ENCODE measurements around the gene SSH2. TPM values are rescaled to one million over a fixed set of nuclear protein-coding genes. Genes with fewer than 3 reads are reported as not detected.
"Not testable (repeated sequence)": the region's sequence is repeated elsewhere in the genome, so short reads cannot be mapped to it uniquely, and the experiment has no call there.

SSH2 gene
- total RNA-seq, 1 donor from 2014 or later = 30.9 TPM

- DNase-seq (ENCODE audit: low read depth, low spot score) = no peak
Observed at GRCh38 chr17:29881256-29881655, 48.8 kb downstream of the SSH2 start.

DNA sequence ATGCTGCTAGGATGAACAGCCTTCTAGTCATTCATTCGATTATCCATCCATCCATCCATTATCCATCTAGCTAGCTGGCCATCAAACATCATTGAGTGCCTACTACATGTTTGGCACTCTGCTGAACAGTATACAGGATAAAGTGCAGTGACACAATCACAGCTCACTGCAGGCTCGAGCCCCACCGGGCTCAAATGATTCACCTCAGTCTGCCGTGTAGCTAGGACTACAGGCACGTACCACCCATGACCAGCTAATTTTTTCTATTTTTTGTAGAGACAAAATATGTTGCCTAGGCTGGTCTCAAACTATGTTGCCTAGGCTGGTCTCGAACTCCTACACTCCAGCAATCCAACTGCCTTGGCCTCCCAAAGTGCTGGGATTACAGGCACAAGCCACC lies 50.0 kb downstream of the SSH2 start:
- DNase-seq (ENCODE audit: low read depth, low spot score) = no peak

DNA sequence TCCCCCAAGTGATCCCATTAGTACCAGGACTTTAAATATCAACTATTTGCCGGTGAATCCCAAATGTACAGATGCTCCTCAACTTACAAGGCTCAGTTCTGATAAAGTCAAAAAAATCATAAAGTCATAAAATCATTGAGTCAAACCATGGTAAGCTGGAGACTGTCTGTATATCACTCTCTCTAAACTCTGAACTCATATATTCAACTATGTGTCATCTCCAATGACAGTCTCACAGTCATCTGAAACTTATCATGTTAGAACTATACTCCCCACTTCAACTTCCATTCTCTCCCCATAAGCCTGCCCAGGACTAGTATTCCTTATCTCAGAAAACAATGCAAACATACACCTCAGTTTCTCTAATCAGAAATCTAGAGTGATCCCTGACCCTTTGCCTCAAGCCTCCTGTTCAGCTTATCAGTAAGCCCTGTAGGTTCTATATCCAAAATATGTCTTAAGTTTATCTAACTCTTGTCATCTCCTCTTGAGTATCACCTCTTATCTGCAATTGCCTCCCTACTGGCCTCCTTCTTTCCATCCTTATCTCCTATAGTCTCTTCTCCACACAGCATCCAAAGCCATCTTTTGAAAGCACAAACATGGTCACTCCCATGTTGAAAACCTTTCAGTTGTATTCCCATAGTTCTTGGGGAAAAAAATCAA lies 55.0 kb downstream of the SSH2 start:
- DNase-seq (ENCODE audit: low read depth, low spot score) = no peak

- not testable (repeated sequence) for DNase-seq (ENCODE audit: low read depth, low spot score)
Observed at GRCh38 chr17:29874358-29874757, 55.7 kb downstream of the SSH2 start.

- DNase-seq (ENCODE audit: low read depth, low spot score) = no peak
Observed at GRCh38 chr17:29873476-29873875, 56.6 kb downstream of the SSH2 start.

- DNase-seq (ENCODE audit: low read depth, low spot score) = no peak
Observed at GRCh38 chr17:29870836-29871465, 59.1 kb downstream of the SSH2 start.

- DNase-seq (ENCODE audit: low read depth, low spot score) = no peak
Observed at GRCh38 chr17:29867643-29868181, 62.3 kb downstream of the SSH2 start.

GRCh38 chr17:29866746-29867404 lies 63.2 kb downstream of the SSH2 start:
- no peak for DNase-seq (ENCODE audit: low read depth, low spot score)

DNA sequence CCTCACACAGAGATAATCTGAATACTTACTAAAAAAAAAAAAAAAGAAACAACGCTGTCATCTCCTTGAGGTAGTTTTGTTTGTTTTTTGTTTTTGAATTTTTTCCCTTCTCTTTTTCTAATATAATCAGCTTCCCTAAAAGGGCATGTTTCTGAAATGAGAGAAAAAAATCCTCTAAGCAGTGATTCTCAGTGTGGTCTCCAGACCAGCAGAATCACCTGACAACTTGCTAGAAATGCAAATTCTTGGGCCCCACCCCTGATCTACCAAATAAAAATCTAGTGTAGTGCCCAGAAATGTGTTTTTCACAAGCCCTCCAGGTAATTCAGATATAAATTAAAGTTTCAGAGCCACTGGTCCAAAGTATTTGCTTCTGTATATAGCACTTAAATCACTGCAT lies 65.4 kb downstream of the SSH2 start:
- no peak for DNase-seq (ENCODE audit: low read depth, low spot score)

DNA sequence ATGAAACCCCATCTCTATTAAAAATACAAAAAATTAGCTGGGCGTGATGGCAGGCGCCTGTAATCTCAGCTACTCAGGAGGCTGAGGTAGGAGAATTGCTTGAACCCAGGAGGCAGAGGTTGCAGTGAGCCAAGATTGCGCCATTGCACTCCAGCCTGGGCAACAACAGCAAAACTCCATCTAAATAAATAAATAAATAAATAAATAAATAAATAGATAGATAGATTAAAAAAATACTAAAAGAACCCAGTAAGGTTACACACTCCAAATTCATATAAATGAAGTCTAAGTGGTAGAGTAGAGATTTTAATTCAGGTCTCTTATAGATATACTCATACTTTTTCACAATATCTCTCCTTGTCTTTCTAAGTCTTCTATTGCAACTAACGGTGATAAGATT lies 65.9 kb downstream of the SSH2 start:
- not testable (repeated sequence) for DNase-seq (ENCODE audit: low read depth, low spot score)

- DNase-seq (ENCODE audit: low read depth, low spot score) = no peak
Observed at GRCh38 chr17:29862951-29863350, 67.1 kb downstream of the SSH2 start.

DNA sequence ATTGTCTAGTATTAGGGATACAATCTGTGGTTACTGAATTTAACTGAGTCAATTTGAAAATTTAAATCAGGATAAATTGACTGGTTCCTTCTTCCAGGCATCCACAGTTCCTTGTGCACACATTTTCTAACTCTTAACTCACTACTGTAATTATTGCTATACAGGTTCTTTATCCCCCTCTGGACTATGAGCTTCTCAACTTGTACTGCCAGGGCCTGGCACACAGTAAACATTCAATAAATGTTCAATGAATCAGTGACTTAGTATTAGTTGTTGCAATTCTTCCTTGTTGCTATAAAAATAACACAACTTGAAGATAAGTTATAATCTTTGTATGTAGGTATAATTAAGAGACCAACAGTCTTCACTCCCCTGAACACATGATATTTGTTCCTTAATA lies 67.9 kb downstream of the SSH2 start:
- DNase-seq (ENCODE audit: low read depth, low spot score) = no peak

GRCh38 chr17:29859445-29859844 lies 70.6 kb downstream of the SSH2 start:
- not testable (repeated sequence) for DNase-seq (ENCODE audit: low read depth, low spot score)

DNA sequence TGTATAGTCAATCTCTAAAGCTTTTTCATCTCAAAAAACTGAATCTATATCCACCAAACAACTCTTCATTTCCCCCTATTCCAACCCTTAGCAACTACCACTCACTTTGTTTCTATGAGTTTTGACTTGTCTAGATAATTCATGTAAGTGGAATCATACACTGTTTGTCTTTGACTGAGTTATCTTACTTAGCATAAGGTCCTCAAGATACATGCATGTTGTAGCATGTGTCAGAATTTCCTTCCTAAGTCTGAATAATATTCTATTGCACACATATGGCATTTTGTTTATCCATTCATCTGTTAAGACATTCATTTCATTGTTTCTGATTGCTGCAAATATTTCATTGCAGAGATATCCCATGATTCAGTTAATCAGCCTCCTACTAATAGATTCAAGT lies 72.2 kb downstream of the SSH2 start:
- DNase-seq (ENCODE audit: low read depth, low spot score) = no peak

DNA sequence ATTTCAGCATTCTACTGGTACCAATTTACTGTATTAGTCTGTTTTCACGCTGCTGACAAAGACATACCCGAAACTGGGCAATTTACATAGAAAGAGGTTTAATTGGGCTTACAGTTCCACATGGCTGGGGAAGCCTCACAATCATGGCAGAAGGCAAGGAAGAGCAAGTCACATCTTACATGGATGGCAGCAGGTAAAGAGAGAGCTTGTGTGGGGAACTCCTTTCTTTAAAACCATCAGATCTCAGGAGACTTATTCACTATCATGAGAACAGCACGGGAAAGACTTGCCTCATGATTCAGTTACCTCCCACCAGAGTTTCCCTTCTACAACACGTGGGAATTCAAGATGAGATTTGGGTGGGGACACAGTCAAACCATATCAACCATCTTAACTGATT lies 72.9 kb downstream of the SSH2 start:
- DNase-seq (ENCODE audit: low read depth, low spot score) = not testable (repeated sequence)

DNA sequence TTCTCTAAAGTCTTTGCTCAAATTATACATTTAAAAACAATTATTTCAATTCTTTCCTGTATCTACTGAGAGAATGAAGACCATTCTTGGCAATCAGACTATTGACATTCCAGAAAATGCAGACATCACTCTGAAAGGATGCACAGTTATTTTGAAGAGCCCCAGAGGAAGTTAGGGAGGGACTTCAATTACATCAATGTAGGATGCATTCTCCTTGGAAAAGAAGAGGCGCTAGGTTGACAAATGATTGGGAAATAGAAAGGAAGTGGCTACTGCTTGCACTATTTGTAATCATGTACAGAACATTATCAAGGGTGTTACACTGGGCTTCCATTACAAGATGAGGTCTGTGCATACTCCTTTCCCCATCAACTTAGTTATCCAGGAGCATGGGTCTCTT lies 74.3 kb downstream of the SSH2 start:
- DNase-seq (ENCODE audit: low read depth, low spot score) = no peak

- no peak for DNase-seq (ENCODE audit: low read depth, low spot score)
Observed at GRCh38 chr17:29848737-29849136, 81.3 kb downstream of the SSH2 start.

DNA sequence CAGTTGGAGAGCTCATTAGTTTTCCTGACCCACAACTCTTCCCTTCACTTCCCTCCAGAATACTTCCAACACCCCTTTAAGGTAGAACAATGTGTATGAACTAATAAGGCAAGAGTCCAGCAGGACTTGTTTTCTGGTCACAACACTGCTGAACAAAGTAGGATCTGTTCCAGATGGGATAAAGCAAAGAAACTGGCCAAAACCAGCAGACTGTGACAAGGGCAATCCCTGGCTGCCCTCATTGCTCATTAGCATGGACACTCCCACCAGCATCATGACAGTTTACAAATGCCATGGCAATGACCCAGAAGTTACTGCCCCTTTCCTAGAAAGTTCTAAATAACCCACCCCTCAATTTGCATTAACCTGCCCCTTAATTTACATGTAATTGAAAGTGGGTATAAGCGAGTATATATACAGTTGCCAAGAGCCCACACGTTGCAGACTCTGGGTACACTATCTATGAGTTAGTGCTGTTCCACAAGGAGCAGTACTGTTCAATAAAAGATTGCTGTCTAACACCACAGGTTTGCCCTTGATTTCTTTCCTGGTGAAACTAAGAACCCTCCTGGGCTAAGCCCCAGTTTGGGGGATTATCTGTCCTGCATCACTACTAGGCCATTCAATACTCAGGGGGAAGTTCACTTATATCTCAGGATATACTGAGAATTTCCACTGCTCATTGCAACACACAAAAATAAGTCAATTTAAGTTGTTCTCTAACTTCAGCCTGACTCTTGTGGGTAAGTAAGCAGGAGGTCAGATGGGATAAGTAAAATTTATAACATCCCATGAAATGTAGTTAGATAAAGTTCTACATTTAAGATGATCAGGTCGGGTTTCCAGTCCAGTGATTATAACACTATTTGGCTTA lies 82.3 kb downstream of the SSH2 start:
- no peak for DNase-seq (ENCODE audit: low read depth, low spot score)

GRCh38 chr17:29847118-29847517 lies 82.9 kb downstream of the SSH2 start:
- DNase-seq (ENCODE audit: low read depth, low spot score) = no peak

GRCh38 chr17:29846298-29846697 lies 83.7 kb downstream of the SSH2 start:
- no peak for DNase-seq (ENCODE audit: low read depth, low spot score)

DNA sequence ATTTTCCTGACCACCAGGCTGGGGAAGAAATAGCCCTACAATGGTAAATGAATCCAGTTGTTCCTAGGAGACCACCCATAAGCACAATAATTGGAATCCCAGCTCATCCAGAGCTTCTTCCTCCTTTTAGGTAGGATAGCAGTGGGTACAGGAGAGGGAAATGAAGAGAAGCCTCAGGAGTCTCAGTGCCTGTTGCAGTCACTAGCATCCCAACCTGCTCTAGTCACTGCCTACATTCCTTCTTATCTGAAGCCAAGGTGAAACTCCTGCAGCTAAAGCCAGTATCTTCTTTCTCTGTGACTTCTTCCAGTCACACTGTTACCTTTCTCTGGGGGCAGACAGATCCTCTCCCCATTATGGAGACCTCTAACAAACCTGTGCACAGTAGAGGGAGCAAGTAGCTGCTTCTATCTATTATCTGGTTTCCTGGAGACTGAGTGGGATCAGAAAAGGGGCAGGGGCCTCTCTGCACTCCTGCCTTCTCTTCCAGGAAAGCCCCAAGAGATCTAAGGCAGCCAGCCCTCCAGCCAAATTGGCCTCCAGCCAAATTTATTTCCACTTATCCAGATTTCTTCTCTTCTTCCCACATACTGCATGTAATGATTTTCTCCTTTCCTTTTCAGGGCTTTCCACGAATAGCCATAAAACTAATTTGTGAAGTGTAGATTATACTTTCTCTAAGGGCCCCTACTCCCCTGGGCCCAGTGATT lies 85.5 kb downstream of the SSH2 start:
- DNase-seq (ENCODE audit: low read depth, low spot score) = no peak
